DND-41 (cell line): ENCODE data around the gene NRSN2.

ENCODE experiments used
- EZH2 ChIP-seq: IDR thresholded peaks from 3 replicates; pipeline ENCODE4 v1.6.1; 2012; ENCODE audit warnings: borderline replicate concordance, low read depth, mild to moderate bottlenecking, moderate library complexity, low read length, inconsistent platforms; ENCODE audit not compliant: severe bottlenecking
- TF ChIP-seq, protein P1 (sequence below): IDR thresholded peaks from 2 replicates; pipeline ENCODE4 v1.5.1; 2012; ENCODE audit warnings: borderline replicate concordance, low read length, moderate library complexity, mild to moderate bottlenecking; ENCODE audit not compliant: poor library complexity, severe bottlenecking; ENCODE audit errors: extremely low read depth

DNA sequence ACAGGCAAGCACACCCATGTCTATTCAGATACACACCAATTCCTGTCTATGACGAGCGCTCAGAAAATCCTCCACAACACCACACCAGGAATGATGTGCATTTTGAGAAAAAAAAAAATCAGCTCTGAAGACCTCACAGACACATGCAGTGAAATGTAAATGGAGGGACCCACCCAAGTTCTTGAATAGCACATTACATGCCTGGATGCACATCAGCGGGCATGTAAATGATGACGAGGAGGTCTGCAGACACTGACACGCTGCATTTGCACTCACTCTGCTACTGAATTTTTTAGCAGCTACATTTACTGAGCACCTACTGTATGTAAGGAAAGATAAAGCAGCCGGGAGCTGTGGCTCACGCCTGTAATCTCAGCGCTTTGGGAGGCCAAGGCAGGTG lies 14.7 kb downstream of the NRSN2 start:
- no peak for TF ChIP-seq EZH2
- TF ChIP-seq, protein P1, sequence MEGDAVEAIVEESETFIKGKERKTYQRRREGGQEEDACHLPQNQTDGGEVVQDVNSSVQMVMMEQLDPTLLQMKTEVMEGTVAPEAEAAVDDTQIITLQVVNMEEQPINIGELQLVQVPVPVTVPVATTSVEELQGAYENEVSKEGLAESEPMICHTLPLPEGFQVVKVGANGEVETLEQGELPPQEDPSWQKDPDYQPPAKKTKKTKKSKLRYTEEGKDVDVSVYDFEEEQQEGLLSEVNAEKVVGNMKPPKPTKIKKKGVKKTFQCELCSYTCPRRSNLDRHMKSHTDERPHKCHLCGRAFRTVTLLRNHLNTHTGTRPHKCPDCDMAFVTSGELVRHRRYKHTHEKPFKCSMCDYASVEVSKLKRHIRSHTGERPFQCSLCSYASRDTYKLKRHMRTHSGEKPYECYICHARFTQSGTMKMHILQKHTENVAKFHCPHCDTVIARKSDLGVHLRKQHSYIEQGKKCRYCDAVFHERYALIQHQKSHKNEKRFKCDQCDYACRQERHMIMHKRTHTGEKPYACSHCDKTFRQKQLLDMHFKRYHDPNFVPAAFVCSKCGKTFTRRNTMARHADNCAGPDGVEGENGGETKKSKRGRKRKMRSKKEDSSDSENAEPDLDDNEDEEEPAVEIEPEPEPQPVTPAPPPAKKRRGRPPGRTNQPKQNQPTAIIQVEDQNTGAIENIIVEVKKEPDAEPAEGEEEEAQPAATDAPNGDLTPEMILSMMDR = no peak
